ENCODE measurements around the gene AGXT.
A peak's percentile ranks its signal among the peaks of the same experiment; 100 is the strongest.

AGXT gene

GRCh38 chr2:240852671-240853314, 15.8 kb upstream of the AGXT start:
- Mint-ChIP-seq H3K27ac (no peak overlapping the region), H3K4me1 (no peaks in the 10 kb centered on the region), H3K27me3 (no peaks in the 10 kb centered on the region), H3K4me3 (no peak overlapping the region), H3K9me3 (peaks cover 5% of the 10 kb centered on the region), H3K36me3 (peaks cover 3% of the 10 kb centered on the region)

GRCh38 chr2:240855670-240856069, 13.0 kb upstream of the AGXT start:
- H3K36me3 Mint-ChIP-seq = peaks cover 3% of the 10 kb centered on the region
- H3K4me1 Mint-ChIP-seq = no peaks in the 10 kb centered on the region
- H3K4me3 Mint-ChIP-seq = no peak overlapping the region
- peaks cover 5% of the 10 kb centered on the region for H3K9me3 Mint-ChIP-seq
- no peak overlapping the region for H3K27ac Mint-ChIP-seq
- H3K27me3 Mint-ChIP-seq = no peaks in the 10 kb centered on the region

- peaks cover 5% of the 10 kb centered on the region for H3K9me3 Mint-ChIP-seq
- H3K27me3 Mint-ChIP-seq = no peaks in the 10 kb centered on the region
- H3K4me1 Mint-ChIP-seq = no peaks in the 10 kb centered on the region
- H3K4me3 Mint-ChIP-seq = no peak overlapping the region
- no peak overlapping the region for H3K27ac Mint-ChIP-seq
- H3K36me3 Mint-ChIP-seq = peaks cover 3% of the 10 kb centered on the region
Observed at GRCh38 chr2:240856151-240856980, 12.3 kb upstream of the AGXT start.

GRCh38 chr2:240857039-240858008, 11.3 kb upstream of the AGXT start:
- H3K4me3 Mint-ChIP-seq = no peak overlapping the region

GRCh38 chr2:240858321-240858720, 10.3 kb upstream of the AGXT start:
- Mint-ChIP-seq H3K36me3 (peaks cover 3% of the 10 kb centered on the region), H3K27ac (no peak overlapping the region), H3K27me3 (no peaks in the 10 kb centered on the region), H3K4me3 (no peak overlapping the region), H3K9me3 (peaks cover 5% of the 10 kb centered on the region), H3K4me1 (no peaks in the 10 kb centered on the region)

More at GRCh38 chr2:240857039-240858008, 11.3 kb upstream of the AGXT start:
- peaks cover 5% of the 10 kb centered on the region for H3K9me3 Mint-ChIP-seq
- peaks cover 3% of the 10 kb centered on the region for H3K36me3 Mint-ChIP-seq
- H3K27me3 Mint-ChIP-seq = no peaks in the 10 kb centered on the region
- H3K4me1 Mint-ChIP-seq = no peaks in the 10 kb centered on the region
- H3K27ac Mint-ChIP-seq = no peak overlapping the region

GRCh38 chr2:240858871-240859270, 9.8 kb upstream of the AGXT start:
- H3K27me3 Mint-ChIP-seq = no peaks in the 10 kb centered on the region
- no peak overlapping the region for H3K27ac Mint-ChIP-seq
- peaks cover 3% of the 10 kb centered on the region for H3K36me3 Mint-ChIP-seq
- H3K9me3 Mint-ChIP-seq = peaks cover 5% of the 10 kb centered on the region
- no peaks in the 10 kb centered on the region for H3K4me1 Mint-ChIP-seq
- H3K4me3 Mint-ChIP-seq = no peak overlapping the region

- H3K4me3 Mint-ChIP-seq = no peak overlapping the region
- no peaks in the 10 kb centered on the region for H3K27me3 Mint-ChIP-seq
- H3K36me3 Mint-ChIP-seq = no peaks in the 10 kb centered on the region
- H3K9me3 Mint-ChIP-seq = no peaks in the 10 kb centered on the region
- no peaks in the 10 kb centered on the region for H3K4me1 Mint-ChIP-seq
- no peak overlapping the region for H3K27ac Mint-ChIP-seq
Observed at GRCh38 chr2:240861547-240861946, 7.1 kb upstream of the AGXT start.

- Mint-ChIP-seq H3K27ac (no peak overlapping the region), H3K9me3 (no peaks in the 10 kb centered on the region), H3K4me3 (no peak overlapping the region), H3K36me3 (no peaks in the 10 kb centered on the region), H3K27me3 (no peaks in the 10 kb centered on the region), H3K4me1 (no peaks in the 10 kb centered on the region)
Observed at GRCh38 chr2:240864475-240864874, 4.1 kb upstream of the AGXT start.

- Mint-ChIP-seq H3K9me3 (no peaks in the 10 kb centered on the region), H3K27ac (no peak overlapping the region), H3K4me3 (no peak overlapping the region)
Observed at GRCh38 chr2:240865391-240865790, 3.2 kb upstream of the AGXT start.

GRCh38 chr2:240869109-240869955, 708 bp downstream of the AGXT start:
- Mint-ChIP-seq H3K36me3 (no peaks in the 10 kb centered on the region), H3K4me1 (no peaks in the 10 kb centered on the region), H3K27me3 (no peaks in the 10 kb centered on the region), H3K9me3 (no peaks in the 10 kb centered on the region), H3K27ac (peak overlapping the region; percentile 59), H3K4me3 (no peak overlapping the region)

More at GRCh38 chr2:240865391-240865790, 3.2 kb upstream of the AGXT start:
- Mint-ChIP-seq H3K4me1 (no peaks in the 10 kb centered on the region), H3K36me3 (no peaks in the 10 kb centered on the region), H3K27me3 (no peaks in the 10 kb centered on the region)

GRCh38 chr2:240869956-240870875, 1.6 kb downstream of the AGXT start:
- H3K4me1 Mint-ChIP-seq = no peaks in the 10 kb centered on the region
- no peak overlapping the region for H3K4me3 Mint-ChIP-seq
- no peaks in the 10 kb centered on the region for H3K36me3 Mint-ChIP-seq
- no peaks in the 10 kb centered on the region for H3K9me3 Mint-ChIP-seq
- no peaks in the 10 kb centered on the region for H3K27me3 Mint-ChIP-seq
- H3K27ac Mint-ChIP-seq = no peak overlapping the region

GRCh38 chr2:240871071-240871958, 2.7 kb downstream of the AGXT start:
- no peak overlapping the region for H3K27ac Mint-ChIP-seq
- H3K4me1 Mint-ChIP-seq = no peaks in the 10 kb centered on the region
- H3K36me3 Mint-ChIP-seq = no peaks in the 10 kb centered on the region
- H3K4me3 Mint-ChIP-seq = no peak overlapping the region
- H3K9me3 Mint-ChIP-seq = no peaks in the 10 kb centered on the region
- H3K27me3 Mint-ChIP-seq = no peaks in the 10 kb centered on the region

GRCh38 chr2:240872317-240873097, 3.9 kb downstream of the AGXT start:
- Mint-ChIP-seq H3K27ac (no peak overlapping the region), H3K36me3 (no peaks in the 10 kb centered on the region), H3K27me3 (no peaks in the 10 kb centered on the region), H3K4me1 (no peaks in the 10 kb centered on the region), H3K9me3 (no peaks in the 10 kb centered on the region), H3K4me3 (no peak overlapping the region)
